NOMO-1 (cell line): ENCODE results near the gene GRK1.
"Not testable (repeated sequence)": the region's sequence is repeated elsewhere in the genome, so short reads cannot be mapped to it uniquely, and the experiment has no call there.

Source experiments
- DNase-seq, 2 experiments: peaks; one replicate each; lab custom pipeline; 2025; ENCODE audit not compliant: unreplicated experiment in 2 of 2; lab: John Stamatoyannopoulos, UW

GRK1 gene

DNA sequence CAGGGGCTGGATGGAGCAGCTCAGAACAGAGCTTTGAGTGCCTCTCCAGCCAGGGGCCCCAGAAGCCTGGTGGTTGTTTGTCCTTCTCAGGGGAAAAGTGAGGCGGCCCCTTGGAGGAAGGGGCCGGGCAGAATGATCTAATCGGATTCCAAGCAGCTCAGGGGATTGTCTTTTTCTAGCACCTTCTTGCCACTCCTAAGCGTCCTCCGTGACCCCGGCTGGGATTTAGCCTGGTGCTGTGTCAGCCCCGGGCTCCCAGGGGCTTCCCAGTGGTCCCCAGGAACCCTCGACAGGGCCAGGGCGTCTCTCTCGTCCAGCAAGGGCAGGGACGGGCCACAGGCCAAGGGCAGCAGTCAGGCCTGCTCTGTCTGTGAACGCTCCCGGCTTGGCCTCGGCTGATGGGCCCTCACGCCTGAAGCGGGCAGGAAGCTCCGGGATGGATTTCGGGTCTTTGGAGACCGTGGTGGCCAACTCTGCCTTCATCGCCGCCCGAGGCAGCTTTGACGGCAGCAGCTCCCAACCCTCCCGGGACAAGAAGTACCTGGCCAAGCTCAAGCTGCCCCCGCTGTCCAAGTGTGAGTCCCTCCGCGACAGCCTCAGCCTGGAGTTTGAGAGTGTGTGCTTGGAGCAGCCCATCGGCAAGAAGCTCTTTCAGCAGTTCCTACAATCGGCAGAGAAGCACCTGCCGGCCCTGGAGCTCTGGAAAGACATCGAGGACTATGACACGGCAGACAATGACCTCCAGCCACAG, at the start of gene GRK1:
GRK1 (plus strand) TSS at position 269 of the 751 bp plus-strand sequence; CDS start at position 437, 168 bp downstream.
- no peak for DNase-seq

DNA sequence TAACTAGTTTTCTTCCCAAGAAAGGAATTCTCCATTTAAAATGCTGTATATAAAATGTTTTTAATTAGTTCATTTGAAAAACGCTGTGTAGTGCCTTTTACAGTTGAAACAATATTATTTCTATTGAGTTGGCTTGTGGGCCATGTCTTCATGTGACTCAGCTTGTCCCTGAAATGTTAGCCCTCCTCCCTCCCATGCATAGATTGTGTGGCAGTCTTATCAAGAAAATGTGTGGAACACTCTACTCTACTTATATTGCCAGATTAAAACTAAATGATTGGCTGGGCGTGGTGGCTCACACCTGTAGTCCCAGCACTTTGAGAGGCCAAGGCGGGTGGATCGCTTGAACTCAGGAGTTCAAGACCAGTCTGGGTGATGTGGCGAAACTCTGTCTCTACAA, 49.1 kb upstream of the GRK1 start:
- no peak for DNase-seq

GRCh38 chr13:113618455-113618854, 48.6 kb upstream of the GRK1 start:
- no peak for DNase-seq

DNA sequence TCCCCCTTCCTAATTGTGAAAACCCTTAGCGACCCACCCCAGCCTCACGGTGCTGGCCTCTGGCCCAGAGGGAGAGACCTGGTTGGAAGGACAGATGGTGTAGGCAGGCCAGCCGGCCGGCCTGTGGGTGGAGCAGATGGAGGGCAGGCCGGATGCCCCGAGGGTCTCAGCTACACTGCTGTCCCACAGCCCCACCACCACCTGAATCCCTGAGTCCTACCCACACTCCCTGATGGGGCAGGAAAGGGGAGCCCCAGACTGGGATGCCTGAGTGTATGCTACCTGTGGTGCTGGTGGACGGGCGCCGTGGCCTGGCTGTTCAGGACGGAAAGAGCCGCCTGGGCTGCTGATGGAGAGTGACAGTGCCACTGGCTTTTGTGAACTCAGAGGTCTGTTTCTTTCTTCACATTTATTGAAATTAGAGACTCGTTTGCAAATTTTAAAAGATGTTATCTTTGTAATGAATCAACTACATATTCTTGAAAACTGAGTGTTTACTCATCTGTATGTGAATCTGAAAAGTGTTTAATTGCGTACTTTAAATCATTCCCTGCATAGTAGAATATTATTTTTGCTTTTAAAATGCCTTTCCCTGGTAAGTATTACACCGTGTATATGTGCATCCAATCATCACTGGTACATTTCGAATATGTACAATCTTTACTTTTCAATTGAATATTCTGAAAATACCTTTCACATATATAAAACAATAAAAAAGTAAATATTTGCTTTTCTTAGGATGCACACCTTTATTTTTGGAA, 46.8 kb upstream of the GRK1 start:
- DNase-seq: no peak

GRCh38 chr13:113621046-113621445, 46.0 kb upstream of the GRK1 start:
- no peak for DNase-seq

- not testable (repeated sequence) for DNase-seq
Observed at GRCh38 chr13:113621498-113621897, 45.5 kb upstream of the GRK1 start.

DNA sequence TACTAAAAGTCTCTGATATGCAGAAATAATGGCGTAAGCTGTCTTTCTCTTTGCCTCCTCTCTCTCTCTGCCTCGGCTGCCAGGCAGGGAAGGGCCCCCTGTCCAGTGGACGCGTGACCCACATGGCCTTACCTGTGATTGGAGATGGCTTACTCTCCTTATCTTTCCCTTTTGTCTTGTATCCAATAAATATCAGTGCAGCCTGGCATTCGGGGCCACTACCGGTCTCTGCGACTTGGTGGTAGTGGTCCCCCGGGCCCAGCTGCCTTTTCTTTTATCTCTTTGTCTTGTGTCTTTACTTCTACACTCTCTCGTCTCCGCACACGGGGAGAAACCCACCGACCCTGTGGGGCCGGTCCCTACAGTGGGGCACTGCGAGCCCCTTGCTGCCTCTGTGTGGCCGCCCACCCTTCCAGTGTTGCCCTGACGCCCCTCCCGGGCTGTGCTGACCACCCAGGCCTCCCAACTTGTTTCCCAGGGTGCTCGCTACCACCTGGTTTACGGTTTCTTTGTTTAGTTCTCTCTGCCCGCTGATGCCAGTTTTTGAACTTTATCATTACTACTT, 45.0 kb upstream of the GRK1 start:
- not testable (repeated sequence) for DNase-seq

DNA sequence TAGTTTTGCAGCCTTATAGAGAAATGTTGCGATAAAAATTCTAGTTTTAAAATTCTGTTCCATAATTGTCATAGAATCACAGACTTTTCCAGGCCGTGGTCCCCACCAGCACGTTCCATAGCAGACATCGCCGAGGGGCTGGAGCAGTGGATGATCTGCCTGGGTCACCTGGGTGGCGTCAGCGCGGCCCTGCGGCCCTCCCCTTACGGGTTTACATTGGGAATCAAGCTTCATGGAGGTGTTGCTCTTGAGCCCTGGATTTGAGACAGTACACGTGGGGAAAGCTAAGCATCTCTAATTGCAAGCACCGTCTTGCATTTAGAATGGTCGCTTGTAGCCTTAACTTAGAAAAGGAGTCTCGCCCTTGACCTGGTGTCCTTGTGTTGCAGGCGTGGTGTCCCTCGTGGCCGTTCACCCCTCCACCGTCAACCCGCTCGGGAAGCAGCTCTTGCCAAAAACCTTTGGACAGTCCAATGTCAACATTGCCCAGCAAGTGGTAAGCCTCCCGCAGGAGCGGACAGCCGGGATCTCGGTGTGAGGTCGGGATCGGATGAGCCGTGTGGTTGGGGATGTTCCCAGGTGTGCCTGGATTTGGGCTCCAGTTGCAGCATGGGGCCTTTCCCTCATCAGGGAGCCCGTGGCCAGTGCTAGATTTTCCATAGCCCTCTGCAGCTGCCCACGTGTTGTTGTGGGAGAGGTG, 44.1 kb upstream of the GRK1 start:
- DNase-seq: no peak

- no peak for DNase-seq
Observed at GRCh38 chr13:113623491-113624234, 43.4 kb upstream of the GRK1 start.

GRCh38 chr13:113624235-113624587, 42.8 kb upstream of the GRK1 start:
- no peak for DNase-seq

DNA sequence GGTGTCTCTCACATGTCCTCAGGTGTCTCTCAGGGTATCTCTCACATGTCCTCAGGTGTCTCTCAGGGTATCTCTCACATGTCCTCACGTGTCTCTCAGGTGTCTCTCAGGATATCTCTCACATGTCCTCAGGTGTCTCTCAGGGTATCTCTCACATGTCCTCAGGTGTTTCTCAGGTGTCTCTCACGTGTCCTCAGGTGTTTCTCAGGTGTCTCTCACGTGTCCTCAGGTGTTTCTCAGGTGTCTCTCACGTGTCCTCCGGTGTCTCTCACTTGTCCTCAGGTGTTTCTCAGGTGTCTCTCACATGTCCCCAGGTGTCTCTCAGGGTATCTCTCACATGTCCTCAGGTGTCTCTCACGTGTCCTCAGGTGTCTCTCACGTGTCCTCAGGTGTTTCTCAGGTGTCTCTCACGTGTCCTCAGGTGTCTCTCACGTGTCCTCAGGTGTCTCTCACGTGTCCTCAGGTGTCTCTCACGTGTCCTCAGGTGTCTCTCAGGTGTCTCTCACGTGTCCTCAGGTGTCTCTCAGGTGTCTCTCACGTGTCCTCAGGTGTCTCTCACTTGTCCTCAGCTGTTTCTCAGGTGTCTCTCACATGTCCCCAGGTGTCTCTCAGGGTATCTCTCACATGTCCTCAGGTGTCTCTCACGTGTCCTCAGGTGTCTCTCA, 42.2 kb upstream of the GRK1 start:
- not testable (repeated sequence) for DNase-seq

- no peak for DNase-seq
Observed at GRCh38 chr13:113625965-113626721, 40.9 kb upstream of the GRK1 start.

GRCh38 chr13:113627136-113627535, 39.9 kb upstream of the GRK1 start:
- DNase-seq: no peak

- no peak for DNase-seq
Observed at GRCh38 chr13:113628291-113629270, 38.4 kb upstream of the GRK1 start.

GRCh38 chr13:113629866-113630265, 37.2 kb upstream of the GRK1 start:
- DNase-seq: no peak

GRCh38 chr13:113630296-113630695, 36.7 kb upstream of the GRK1 start:
- no peak for DNase-seq

- DNase-seq: no peak
Observed at GRCh38 chr13:113630804-113631203, 36.2 kb upstream of the GRK1 start.
